Ecto neural progenitor cell (in vitro differentiated cells): ENCODE data around the gene MAX.
"Not testable (repeated sequence)": the region's sequence is repeated elsewhere in the genome, so short reads cannot be mapped to it uniquely, and the experiment has no call there.

Experiments used
- DNase-seq: peaks from one replicate; pipeline ENCODE4 v3.0.0-alpha.2; 2018; ENCODE audit warnings: low spot score

MAX gene

GRCh38 chr14:65034021-65034420 lies 68.3 kb downstream of the MAX start:
- DNase-seq, result no peak

DNA sequence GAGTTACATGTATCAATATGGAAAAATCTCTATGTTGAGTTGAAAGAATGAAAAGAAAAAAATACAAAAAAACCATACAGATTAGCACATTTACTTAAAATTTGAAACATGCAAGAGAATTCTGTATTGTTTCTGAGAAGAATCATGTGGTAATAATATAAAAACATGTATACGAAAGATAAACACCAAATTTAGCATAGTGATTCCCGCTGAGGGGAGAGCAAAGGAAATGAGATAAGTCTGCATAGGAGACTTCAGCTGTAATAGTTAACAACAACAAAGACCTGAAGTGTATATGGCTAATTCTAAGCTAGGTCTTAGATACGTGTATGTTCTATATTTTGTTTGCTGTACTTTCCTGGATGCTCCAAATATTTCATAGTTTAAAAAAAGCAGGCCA lies 69.1 kb downstream of the MAX start:
- DNase-seq, result no peak

GRCh38 chr14:65032319-65032718 lies 70.0 kb downstream of the MAX start:
- no peak for DNase-seq

DNA sequence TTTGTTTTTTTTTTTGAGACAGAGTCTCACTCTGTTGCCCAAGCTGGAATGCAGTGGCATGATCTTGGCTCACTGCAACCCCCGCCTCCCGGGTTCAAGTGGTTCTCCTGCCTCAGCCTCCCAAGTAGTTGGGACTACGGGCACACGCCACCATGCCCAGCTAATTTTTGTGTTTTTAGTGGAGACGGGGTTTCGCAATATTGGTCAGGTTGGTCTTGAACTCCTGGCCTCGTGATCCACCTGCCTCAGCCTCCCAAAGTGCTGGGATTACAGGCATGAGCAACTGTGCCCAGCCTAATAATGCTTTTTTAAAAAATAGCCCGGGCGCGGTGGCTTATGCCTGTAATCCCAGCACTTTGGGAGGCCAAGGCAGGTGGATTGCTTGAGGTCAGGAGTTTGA lies 71.0 kb downstream of the MAX start:
- DNase-seq, result not testable (repeated sequence)

GRCh38 chr14:65028937-65029336 lies 73.4 kb downstream of the MAX start:
- DNase-seq, result no peak

- DNase-seq, result no peak
These were observed 75.1 kb downstream of the MAX start for GRCh38 chr14:65027127-65027799.

DNA sequence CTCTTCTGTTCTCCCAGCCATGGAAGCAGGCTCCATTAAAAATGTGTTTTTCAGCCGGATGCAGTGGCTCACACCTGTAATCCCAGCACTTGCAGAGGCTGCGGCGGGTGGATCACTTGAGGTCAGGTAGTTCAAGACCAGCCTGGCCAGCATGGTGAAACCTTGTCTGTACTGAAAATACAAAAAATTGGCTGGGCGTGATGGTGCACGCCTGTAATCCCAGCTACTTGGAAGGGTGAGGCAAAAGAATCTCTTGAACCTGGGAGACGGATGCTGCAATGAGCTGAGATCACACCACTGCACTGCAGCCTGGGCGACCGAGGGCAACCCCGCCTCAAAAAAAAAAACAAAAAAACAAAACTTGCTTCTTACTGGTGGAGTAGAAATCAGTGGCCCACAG lies 75.8 kb downstream of the MAX start:
- no peak for DNase-seq

- no peak for DNase-seq
These were observed 76.5 kb downstream of the MAX start for GRCh38 chr14:65025818-65026217.
